Measurements from ENCODE around the gene LAMTOR1. TPM values are rescaled to one million over a fixed set of nuclear protein-coding genes. Genes with fewer than 3 reads are reported as not detected.
A peak's percentile ranks its signal among the peaks of the same experiment; 100 is the strongest.

LAMTOR1 gene
- polyA plus RNA-seq, 1 donor (not counting 4 experiments of a cell fraction or from before 2014, with no cell fraction given), result 88.5 TPM

GRCh38 chr11:72139500-72139899, 36.4 kb upstream of the LAMTOR1 start:
- H3K27ac ChIP-seq (ENCODE audit: control insufficient read depth, insufficient read depth, low read length), result peak overlapping the region; percentile 43
- no peaks in the 10 kb centered on the region for H3K9me1 ChIP-seq (ENCODE audit: control insufficient read depth, extremely low read depth, insufficient read depth, low read length)
- H3K27me3 ChIP-seq (ENCODE audit: control insufficient read depth, extremely low read depth, insufficient read depth, low read length), result no peaks in the 10 kb centered on the region
- TF ChIP-seq EZH2 (IDR thresholded peaks at IDR 0.05; ENCODE audit: low read length) (no peak), CTCF (optimal IDR thresholded peaks at IDR 0.05 in 1 of 3, IDR thresholded peaks at IDR 0.05 in 1 of 3, conservative IDR thresholded peaks at IDR 0.05 in 1 of 3; ENCODE audit: extremely low read depth in 1 of 3, insufficient read depth in 2 of 3, low read length in 3 of 3) (no peak)
- H3K36me3 ChIP-seq (ENCODE audit: control insufficient read depth in 2 of 2, extremely low read depth in 1 of 2, insufficient read depth in 2 of 2, low read length in 2 of 2), result peaks cover 7 to 11% of the 10 kb centered on the region in 2 experiments
- no peak for FAIRE-seq
- H3K9me3 ChIP-seq (ENCODE audit: control insufficient read depth, low read depth, low read length), result no peaks in the 10 kb centered on the region
- no peak overlapping the region for H3K4me3 ChIP-seq (ENCODE audit: control insufficient read depth in 2 of 3, extremely low read depth in 1 of 3, insufficient read depth in 2 of 3, low read depth in 1 of 3, low read length in 3 of 3)
- no peak overlapping the region for H2AFZ ChIP-seq (ENCODE audit: control insufficient read depth, low read length)
- H3K9ac ChIP-seq (ENCODE audit: control insufficient read depth, extremely low read depth, insufficient read depth, low read length), result no peak overlapping the region
- no peak for DNase-seq (ENCODE audit: low read depth, low spot score)
- H3K4me1 ChIP-seq (ENCODE audit: control insufficient read depth, extremely low read depth, insufficient read depth, low read length), result peaks cover 49% of the 10 kb centered on the region
- H3K79me2 ChIP-seq (ENCODE audit: control insufficient read depth, insufficient read depth, low read length), result no peaks in the 10 kb centered on the region
- H4K20me1 ChIP-seq (ENCODE audit: control insufficient read depth, extremely low read depth, insufficient read depth, low read length), result no peaks in the 10 kb centered on the region
- no peak overlapping the region for H3K4me2 ChIP-seq (ENCODE audit: control insufficient read depth, extremely low read depth, insufficient read depth, low read depth, low read length)
- dilution Hi-C loops (cut with MboI; ENCODE audit: extremely low pct_ligation_motif_present, low sequenced_read_pairs), result no loop called here

- Histone ChIP-seq H3K4me3 (ENCODE audit: control insufficient read depth in 2 of 3, extremely low read depth in 1 of 3, insufficient read depth in 2 of 3, low read depth in 1 of 3, low read length in 3 of 3) (no peak overlapping the region), H3K9me1 (ENCODE audit: control insufficient read depth, extremely low read depth, insufficient read depth, low read length) (no peaks in the 10 kb centered on the region), H3K27ac (ENCODE audit: control insufficient read depth, insufficient read depth, low read length) (no peak overlapping the region), H3K27me3 (ENCODE audit: control insufficient read depth, extremely low read depth, insufficient read depth, low read length) (no peaks in the 10 kb centered on the region), H3K36me3 (ENCODE audit: control insufficient read depth in 2 of 2, extremely low read depth in 1 of 2, insufficient read depth in 2 of 2, low read length in 2 of 2) (peaks cover 6 to 11% of the 10 kb centered on the region in 2 experiments), H3K4me2 (ENCODE audit: control insufficient read depth, extremely low read depth, insufficient read depth, low read depth, low read length) (no peak overlapping the region), H3K4me1 (ENCODE audit: control insufficient read depth, extremely low read depth, insufficient read depth, low read length) (peaks cover 43% of the 10 kb centered on the region), H3K79me2 (ENCODE audit: control insufficient read depth, insufficient read depth, low read length) (no peaks in the 10 kb centered on the region), H3K9ac (ENCODE audit: control insufficient read depth, extremely low read depth, insufficient read depth, low read length) (no peak overlapping the region), H2AFZ (ENCODE audit: control insufficient read depth, low read length) (no peak overlapping the region), H3K9me3 (ENCODE audit: control insufficient read depth, low read depth, low read length) (no peaks in the 10 kb centered on the region), H4K20me1 (ENCODE audit: control insufficient read depth, extremely low read depth, insufficient read depth, low read length) (no peaks in the 10 kb centered on the region)
- dilution Hi-C loops (cut with MboI; ENCODE audit: extremely low pct_ligation_motif_present, low sequenced_read_pairs), result no loop called here
- TF ChIP-seq CTCF (optimal IDR thresholded peaks at IDR 0.05 in 1 of 3, IDR thresholded peaks at IDR 0.05 in 1 of 3, conservative IDR thresholded peaks at IDR 0.05 in 1 of 3; ENCODE audit: extremely low read depth in 1 of 3, insufficient read depth in 2 of 3, low read length in 3 of 3) (no peak), EZH2 (IDR thresholded peaks at IDR 0.05; ENCODE audit: low read length) (no peak)
- DNase-seq (ENCODE audit: low read depth, low spot score) (no peak), FAIRE-seq (no peak)
Observed at GRCh38 chr11:72138821-72139390, 35.8 kb upstream of the LAMTOR1 start.
